ENCODE results near the gene RPL3.
A peak's percentile ranks its signal among the peaks of the same experiment; 100 is the strongest.

The RPL3 gene

GRCh38 chr22:39315389-39315788 lies 4.0 kb downstream of the RPL3 start:
- TF ChIP-seq ZNF384 (IDR thresholded peaks at IDR 0.05) (no peak), FOXM1 (IDR thresholded peaks at IDR 0.05; ENCODE audit: borderline replicate concordance) (no peak), HDGF (IDR thresholded peaks at IDR 0.05; ENCODE audit: borderline replicate concordance) (no peak), ELF4 (IDR thresholded peaks at IDR 0.05) (no peak), SP1 (IDR thresholded peaks at IDR 0.05) (no peak), ARNT (IDR thresholded peaks at IDR 0.05) (no peak; the same call in 1 of the 2 replicates), CTBP1 (IDR thresholded peaks at IDR 0.05; ENCODE audit: borderline replicate concordance) (no peak), NFRKB (IDR thresholded peaks at IDR 0.05) (no peak)
- ChIA-PET CTCF (interaction anchor here (0.5 to 3.5 kb wide), 5 partner anchors 16 to 215 kb away, joined by 3 to 16 read pairs (median 3); no protein-coding TSS in a partner anchor), POLR2A (interaction anchor here (0.8 to 7.7 kb wide), 6 partner anchors 9 to 205 kb away, joined by 3 to 176 read pairs (median 7); partner anchors contain the start of genes ATF4 and SYNGR1)
- DNase-seq (ENCODE audit: extremely low spot score) = no peak

GRCh38 chr22:39314251-39314971 lies 5.0 kb downstream of the RPL3 start:
- TF ChIP-seq ZNF384 (IDR thresholded peaks at IDR 0.05) (no peak), HDGF (IDR thresholded peaks at IDR 0.05; ENCODE audit: borderline replicate concordance) (0 out of 2 replicates have a peak, but pooled peaks have one; percentile 32)
- POLR2A ChIA-PET = interaction anchor here (0.8 to 7.7 kb wide), 7 partner anchors 8 to 206 kb away, joined by 3 to 176 read pairs (median 4); partner anchors contain the start of genes ATF4 and SYNGR1
- no peak for DNase-seq (ENCODE audit: extremely low spot score)
- CTCF ChIA-PET = interaction anchor here (0.5 to 0.8 kb wide), 2 partner anchors 17 to 81 kb away, joined by 3 read pairs; no protein-coding TSS in a partner anchor

GRCh38 chr22:39313258-39314001 lies 6.0 kb downstream of the RPL3 start:
- CTCF ChIA-PET = interaction anchor here (0.8 to 1.2 kb wide), 2 partner anchors 18 to 178 kb away, joined by 3 read pairs; no protein-coding TSS in a partner anchor
- no peak for DNase-seq (ENCODE audit: extremely low spot score)
- TF ChIP-seq BHLHE40 (IDR thresholded peaks at IDR 0.05; ENCODE audit: borderline replicate concordance) (no peak), HDGF (IDR thresholded peaks at IDR 0.05; ENCODE audit: borderline replicate concordance) (no peak), NFRKB (IDR thresholded peaks at IDR 0.05) (no peak), PKNOX1 (IDR thresholded peaks at IDR 0.05) (no peak), SP1 (IDR thresholded peaks at IDR 0.05) (no peak), FOXK2 (IDR thresholded peaks at IDR 0.05) (no peak), ZNF384 (IDR thresholded peaks at IDR 0.05) (no peak), TARDBP (IDR thresholded peaks at IDR 0.05) (no peak), FOXM1 (IDR thresholded peaks at IDR 0.05; ENCODE audit: borderline replicate concordance) (no peak), LEF1 (IDR thresholded peaks at IDR 0.05; ENCODE audit: borderline replicate concordance) (no peak), CTBP1 (IDR thresholded peaks at IDR 0.05; ENCODE audit: borderline replicate concordance) (no peak)
- POLR2A ChIA-PET = interaction anchor here (1.1 to 7.7 kb wide), 6 partner anchors 11 to 138 kb away, joined by 3 to 142 read pairs (median 7); partner anchors contain the start of gene SYNGR1

- POLR2A ChIA-PET = interaction anchor here (0.7 to 2.4 kb wide), 10 partner anchors 8 to 160 kb away, joined by 3 to 35 read pairs (median 6); partner anchors contain the start of genes CBX7 and RPL3
- TF ChIP-seq FOXK2 (IDR thresholded peaks at IDR 0.05) = no peak
- TF ChIP-seq HDGF (IDR thresholded peaks at IDR 0.05; ENCODE audit: borderline replicate concordance) = no peak
- TF ChIP-seq SUZ12 (IDR thresholded peaks at IDR 0.05) = no peak
- TF ChIP-seq ZNF384 (IDR thresholded peaks at IDR 0.05) = no peak
- TF ChIP-seq FOXM1 (IDR thresholded peaks at IDR 0.05; ENCODE audit: borderline replicate concordance) = no peak
- TF ChIP-seq PKNOX1 (IDR thresholded peaks at IDR 0.05) = no peak
- TF ChIP-seq ARNT (IDR thresholded peaks at IDR 0.05) = no peak
- no peak for TF ChIP-seq CTBP1 (IDR thresholded peaks at IDR 0.05; ENCODE audit: borderline replicate concordance)
- TF ChIP-seq TARDBP (IDR thresholded peaks at IDR 0.05) = no peak
- TF ChIP-seq FOXA1 (IDR thresholded peaks at IDR 0.05) = no peak
- TF ChIP-seq SP1 (IDR thresholded peaks at IDR 0.05) = no peak
- CTCF ChIA-PET = interaction anchor here (0.9 to 2.0 kb wide), 5 partner anchors 31 to 177 kb away, joined by 3 to 5 read pairs (median 4); no protein-coding TSS in a partner anchor
- DNase-seq (ENCODE audit: extremely low spot score) = no peak
Observed at GRCh38 chr22:39312410-39312809, 7.0 kb downstream of the RPL3 start.

- peak; percentile 36; the same call in 1 of the 2 replicates for TF ChIP-seq NFRKB (IDR thresholded peaks at IDR 0.05)
- TF ChIP-seq LEF1 (IDR thresholded peaks at IDR 0.05; ENCODE audit: borderline replicate concordance) = 0 out of 2 replicates have a peak, but pooled peaks have one; percentile 8
- TF ChIP-seq ELF4 (IDR thresholded peaks at IDR 0.05) = no peak; the same call in 1 of the 2 replicates
- TF ChIP-seq FOXA1 (IDR thresholded peaks at IDR 0.05) = no peak
- TF ChIP-seq FOXK2 (IDR thresholded peaks at IDR 0.05) = no peak
- no peak for TF ChIP-seq ARNT (IDR thresholded peaks at IDR 0.05)
- TF ChIP-seq PKNOX1 (IDR thresholded peaks at IDR 0.05) = no peak
- no peak for TF ChIP-seq TARDBP (IDR thresholded peaks at IDR 0.05)
- TF ChIP-seq L3MBTL2 (conservative IDR thresholded peaks at IDR 0.05) = peak; percentile 40; the same call in 1 of the 2 replicates
- TF ChIP-seq SUZ12 (IDR thresholded peaks at IDR 0.05) = no peak
- TF ChIP-seq BHLHE40 (IDR thresholded peaks at IDR 0.05; ENCODE audit: borderline replicate concordance) = no peak
- TF ChIP-seq FOXM1 (IDR thresholded peaks at IDR 0.05; ENCODE audit: borderline replicate concordance) = 0 out of 2 replicates have a peak, but pooled peaks have one; percentile 47
- TF ChIP-seq CTBP1 (IDR thresholded peaks at IDR 0.05; ENCODE audit: borderline replicate concordance) = no peak
- no peak for TF ChIP-seq HDGF (IDR thresholded peaks at IDR 0.05; ENCODE audit: borderline replicate concordance)
- peak; percentile 49 for DNase-seq (ENCODE audit: extremely low spot score)
- ChIA-PET POLR2A (interaction anchor here (0.7 to 2.4 kb wide), 13 partner anchors 8 to 212 kb away, joined by 3 to 35 read pairs (median 4); partner anchors contain the start of genes CBX7 and RPL3), CTCF (interaction anchor here (0.6 to 2.0 kb wide), 18 partner anchors 12 to 543 kb away, joined by 3 to 17 read pairs (median 4); partner anchors contain the start of gene TAB1)
Observed at GRCh38 chr22:39311592-39312400, 7.6 kb downstream of the RPL3 start.

Measured in HEK293T (cell line).